HEK293 (cell line): ENCODE data around the gene JPH2.
A peak's percentile ranks its signal among the peaks of the same experiment; 100 is the strongest.

Experiments used
- CTCF ChIA-PET: fragments of 350-600 bp; formaldehyde crosslinking; extraction: SDS; loops from one replicate; lab custom pipeline; 2021; ENCODE audit warnings: antibody characterized with exemption; lab: Yijun Ruan, JAX
- POLR2A ChIA-PET: fragments of 300-600 bp; formaldehyde crosslinking; extraction: SDS; loops from one replicate; lab custom pipeline; 2020; ENCODE audit warnings: antibody characterized with exemption, inconsistent platforms; lab: Yijun Ruan, JAX
- H3K27ac ChIP-seq: fragments of 200-500 bp; sonication (Bioruptor generic); 2 replicates; pipeline ENCODE4 v1.5.1; 2014; ENCODE audit warnings: low read depth, low read length, control low read depth, inconsistent platforms; ENCODE audit errors: extremely low read depth
- H3K36me3 ChIP-seq, 2 experiments: fragments of 200-500 bp in 1 of 2; sonication (Bioruptor generic) in 1 of 2; 1 replicate in 1 of 2; 2 replicates in 1 of 2; pipeline ENCODE4 v1.5.1; 2014 to 2017; ENCODE audit warnings: inconsistent platforms in 2 of 2, low read length in 2 of 2; ENCODE audit not compliant: control insufficient read depth in 2 of 2, insufficient read depth in 1 of 2
- H3K4me1 ChIP-seq: fragments of 200-500 bp; sonication (Bioruptor generic); 2 replicates; pipeline ENCODE4 v1.5.1; 2014; ENCODE audit warnings: mild to moderate bottlenecking, low read length, inconsistent platforms; ENCODE audit not compliant: control insufficient read depth, insufficient read depth
- H3K4me3 ChIP-seq: 2 replicates; pipeline ENCODE4 v1.5.1; 2011; ENCODE audit warnings: low read depth, mild to moderate bottlenecking, control low read depth, low read length, moderate library complexity
- H3K9me3 ChIP-seq: fragments of 200-500 bp; sonication (Bioruptor generic); 2 replicates; pipeline ENCODE4 v1.5.1; 2014; ENCODE audit warnings: low read depth, low read length, inconsistent platforms; ENCODE audit not compliant: control insufficient read depth, insufficient read depth
- IKZF3 ChIP-seq: fragments of 450-650 bp; IDR thresholded peaks from 2 replicates; pipeline ENCODE4 v1.5.0; 2018; ENCODE audit warnings: missing biosample characterization, mild to moderate bottlenecking, missing genetic modification characterization, moderate library complexity
- KLF7 ChIP-seq: fragments of 450-650 bp; formaldehyde crosslinking; IDR thresholded peaks from 2 replicates; pipeline ENCODE4 v1.5.1; 2016; ENCODE audit warnings: missing biosample characterization, missing genetic modification characterization, borderline replicate concordance
- ZFP69B ChIP-seq: fragments of 450-650 bp; formaldehyde crosslinking; IDR thresholded peaks from 2 replicates; pipeline ENCODE4 v1.5.1; 2016; ENCODE audit warnings: missing biosample characterization, missing genetic modification characterization
- ZIC2 ChIP-seq: fragments of 450-650 bp; formaldehyde crosslinking; IDR thresholded peaks from 2 replicates; pipeline ENCODE4 v1.5.1; 2016; ENCODE audit warnings: missing biosample characterization, missing genetic modification characterization
- ZNF114 ChIP-seq: fragments of 450-650 bp; formaldehyde crosslinking; IDR thresholded peaks from 2 replicates; pipeline ENCODE4 v1.5.0; 2017; ENCODE audit warnings: missing biosample characterization, missing genetic modification characterization
- ZNF132 ChIP-seq: fragments of 450-650 bp; formaldehyde crosslinking; IDR thresholded peaks from 2 replicates; pipeline ENCODE4 v1.5.1; 2017; ENCODE audit warnings: missing biosample characterization, missing genetic modification characterization, borderline replicate concordance
- ZNF169 ChIP-seq: fragments of 450-650 bp; formaldehyde crosslinking; IDR thresholded peaks from 2 replicates; pipeline ENCODE4 v1.5.1; 2016; ENCODE audit warnings: missing biosample characterization, missing genetic modification characterization
- ZNF175 ChIP-seq: fragments of 450-650 bp; formaldehyde crosslinking; IDR thresholded peaks from 2 replicates; pipeline ENCODE4 v1.5.1; 2016; ENCODE audit warnings: missing biosample characterization, missing genetic modification characterization
- ZNF2 ChIP-seq: fragments of 450-650 bp; formaldehyde crosslinking; IDR thresholded peaks from 2 replicates; pipeline ENCODE4 v1.5.1; 2016; ENCODE audit warnings: missing biosample characterization, missing genetic modification characterization
- ZNF335 ChIP-seq: fragments of 450-650 bp; formaldehyde crosslinking; conservative IDR thresholded peaks from 2 replicates; pipeline ENCODE4 v1.5.1; 2016; ENCODE audit warnings: missing biosample characterization, missing genetic modification characterization
- ZNF366 ChIP-seq: fragments of 450-650 bp; formaldehyde crosslinking; conservative IDR thresholded peaks from 2 replicates; pipeline ENCODE4 v1.5.1; 2016; ENCODE audit warnings: missing biosample characterization, missing genetic modification characterization
- ZNF394 ChIP-seq: fragments of 450-650 bp; formaldehyde crosslinking; IDR thresholded peaks from 2 replicates; pipeline ENCODE4 v1.5.1; 2016; ENCODE audit warnings: missing biosample characterization, missing genetic modification characterization, mild to moderate bottlenecking, moderate library complexity, borderline replicate concordance
- ZNF514 ChIP-seq: fragments of 450-650 bp; formaldehyde crosslinking; IDR thresholded peaks from 2 replicates; pipeline ENCODE4 v1.5.1; 2016; ENCODE audit warnings: missing biosample characterization, missing genetic modification characterization
- ZNF530 ChIP-seq: fragments of 450-650 bp; formaldehyde crosslinking; IDR thresholded peaks from 2 replicates; pipeline ENCODE4 v1.5.1; 2016; ENCODE audit warnings: low read depth, missing biosample characterization, missing genetic modification characterization
- ZNF585B ChIP-seq: fragments of 450-650 bp; formaldehyde crosslinking; IDR thresholded peaks from 2 replicates; pipeline ENCODE4 v1.5.1; 2016; ENCODE audit warnings: missing biosample characterization, missing genetic modification characterization
- ZNF624 ChIP-seq: fragments of 450-650 bp; formaldehyde crosslinking; IDR thresholded peaks from 2 replicates; pipeline ENCODE4 v1.5.1; 2017; ENCODE audit warnings: missing biosample characterization, missing genetic modification characterization
- ZNF626 ChIP-seq: fragments of 450-650 bp; sonication (Bioruptor Pico); formaldehyde crosslinking; IDR thresholded peaks from 2 replicates; pipeline ENCODE4 v1.5.1; 2018; ENCODE audit warnings: missing biosample characterization, missing genetic modification characterization, inconsistent platforms
- ZNF629 ChIP-seq: fragments of 450-650 bp; formaldehyde crosslinking; IDR thresholded peaks from 2 replicates; pipeline ENCODE4 v1.5.1; 2017; ENCODE audit warnings: missing biosample characterization, missing genetic modification characterization
- ZNF843 ChIP-seq: fragments of 450-650 bp; formaldehyde crosslinking; IDR thresholded peaks from 2 replicates; pipeline ENCODE4 v1.5.1; 2016; ENCODE audit warnings: missing biosample characterization, missing genetic modification characterization
- TF ChIP-seq, protein P1 (sequence below): fragments of 450-650 bp; formaldehyde crosslinking; IDR thresholded peaks from 2 replicates; pipeline ENCODE4 v1.5.1; 2016; ENCODE audit warnings: missing biosample characterization, missing genetic modification characterization
- TF ChIP-seq, protein P2 (sequence below): fragments of 450-650 bp; IDR thresholded peaks from 2 replicates; pipeline ENCODE4 v1.5.1; 2018; ENCODE audit warnings: missing biosample characterization, missing genetic modification characterization
- TF ChIP-seq, protein P3 (sequence below): fragments of 450-650 bp; formaldehyde crosslinking; IDR thresholded peaks from 2 replicates; pipeline ENCODE4 v1.5.1; 2017; ENCODE audit warnings: missing biosample characterization, missing genetic modification characterization

The JPH2 gene

DNA sequence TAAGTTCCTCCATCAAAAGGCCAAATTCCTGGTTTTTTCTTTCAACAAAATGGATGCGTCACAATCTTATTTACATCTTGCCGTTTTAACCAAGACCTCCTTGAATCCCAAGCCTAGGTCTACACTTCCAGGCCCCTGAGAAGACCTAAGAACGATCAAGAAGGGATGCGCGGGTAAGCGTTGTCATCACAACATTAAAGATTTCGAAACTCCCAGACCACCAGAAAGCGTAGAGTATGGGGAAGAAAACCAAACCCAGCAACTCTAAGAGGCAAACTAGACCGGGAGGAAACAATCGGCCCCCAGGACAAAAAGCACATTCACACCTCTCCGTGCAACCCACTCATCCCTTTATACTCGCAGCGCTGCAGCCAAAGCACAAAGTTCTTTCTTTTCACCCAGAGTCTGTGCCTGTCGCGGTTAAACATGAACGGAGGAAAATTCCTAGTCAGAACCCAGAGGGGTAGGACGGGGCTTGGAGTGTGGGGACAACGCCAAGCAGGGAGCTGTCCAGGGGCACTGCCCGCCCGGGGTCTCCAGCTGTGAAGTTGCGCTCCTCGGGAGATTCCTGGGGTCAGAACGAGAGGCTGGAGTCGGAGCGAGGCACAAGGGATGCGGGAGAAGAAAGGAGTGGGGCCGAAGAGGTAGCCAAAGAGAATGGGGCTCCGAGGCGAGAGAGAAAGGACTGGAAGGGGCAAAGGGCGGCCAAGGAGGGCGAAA is 22.9 kb upstream of the JPH2 start:
- Histone ChIP-seq H3K4me1 (peaks cover 22% of the 10 kb centered on the region), H3K4me3 (peak overlapping the region; percentile 70), H3K9me3 (no peaks in the 10 kb centered on the region), H3K27ac (peak overlapping the region; percentile 79), H3K36me3 (peaks cover 15 to 16% of the 10 kb centered on the region in 2 experiments)
- CTCF ChIA-PET, result interaction anchor here (0.7 to 2.9 kb wide), 4 partner anchors 19 to 103 kb away, joined by 3 to 11 read pairs (median 6); no protein-coding TSS in a partner anchor
- TF ChIP-seq ZNF335 (tag by site-specific recombination) (peak; percentile 94), ZFP69B (tag by site-specific recombination) (no peak), ZNF2 (no peak), KLF7 (tag by site-specific recombination) (peak; percentile 26; the same call in 1 of the 2 replicates), ZIC2 (tag by site-specific recombination) (peak; percentile 87), ZNF169 (tag by site-specific recombination) (no peak), IKZF3 (tag by site-specific recombination) (peak; percentile 11; the same call in 1 of the 2 replicates), ZNF366 (tag by site-specific recombination) (peak; percentile 79), ZNF175 (no peak)
- TF ChIP-seq, protein P1, sequence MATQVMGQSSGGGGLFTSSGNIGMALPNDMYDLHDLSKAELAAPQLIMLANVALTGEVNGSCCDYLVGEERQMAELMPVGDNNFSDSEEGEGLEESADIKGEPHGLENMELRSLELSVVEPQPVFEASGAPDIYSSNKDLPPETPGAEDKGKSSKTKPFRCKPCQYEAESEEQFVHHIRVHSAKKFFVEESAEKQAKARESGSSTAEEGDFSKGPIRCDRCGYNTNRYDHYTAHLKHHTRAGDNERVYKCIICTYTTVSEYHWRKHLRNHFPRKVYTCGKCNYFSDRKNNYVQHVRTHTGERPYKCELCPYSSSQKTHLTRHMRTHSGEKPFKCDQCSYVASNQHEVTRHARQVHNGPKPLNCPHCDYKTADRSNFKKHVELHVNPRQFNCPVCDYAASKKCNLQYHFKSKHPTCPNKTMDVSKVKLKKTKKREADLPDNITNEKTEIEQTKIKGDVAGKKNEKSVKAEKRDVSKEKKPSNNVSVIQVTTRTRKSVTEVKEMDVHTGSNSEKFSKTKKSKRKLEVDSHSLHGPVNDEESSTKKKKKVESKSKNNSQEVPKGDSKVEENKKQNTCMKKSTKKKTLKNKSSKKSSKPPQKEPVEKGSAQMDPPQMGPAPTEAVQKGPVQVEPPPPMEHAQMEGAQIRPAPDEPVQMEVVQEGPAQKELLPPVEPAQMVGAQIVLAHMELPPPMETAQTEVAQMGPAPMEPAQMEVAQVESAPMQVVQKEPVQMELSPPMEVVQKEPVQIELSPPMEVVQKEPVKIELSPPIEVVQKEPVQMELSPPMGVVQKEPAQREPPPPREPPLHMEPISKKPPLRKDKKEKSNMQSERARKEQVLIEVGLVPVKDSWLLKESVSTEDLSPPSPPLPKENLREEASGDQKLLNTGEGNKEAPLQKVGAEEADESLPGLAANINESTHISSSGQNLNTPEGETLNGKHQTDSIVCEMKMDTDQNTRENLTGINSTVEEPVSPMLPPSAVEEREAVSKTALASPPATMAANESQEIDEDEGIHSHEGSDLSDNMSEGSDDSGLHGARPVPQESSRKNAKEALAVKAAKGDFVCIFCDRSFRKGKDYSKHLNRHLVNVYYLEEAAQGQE (tag by site-specific recombination), result peak; percentile 99
- POLR2A ChIA-PET, result interaction anchor here (0.5 to 1.3 kb wide), 4 partner anchors 43 to 101 kb away, joined by 3 to 4 read pairs (median 3); partner anchors contain the start of gene FITM2

DNA sequence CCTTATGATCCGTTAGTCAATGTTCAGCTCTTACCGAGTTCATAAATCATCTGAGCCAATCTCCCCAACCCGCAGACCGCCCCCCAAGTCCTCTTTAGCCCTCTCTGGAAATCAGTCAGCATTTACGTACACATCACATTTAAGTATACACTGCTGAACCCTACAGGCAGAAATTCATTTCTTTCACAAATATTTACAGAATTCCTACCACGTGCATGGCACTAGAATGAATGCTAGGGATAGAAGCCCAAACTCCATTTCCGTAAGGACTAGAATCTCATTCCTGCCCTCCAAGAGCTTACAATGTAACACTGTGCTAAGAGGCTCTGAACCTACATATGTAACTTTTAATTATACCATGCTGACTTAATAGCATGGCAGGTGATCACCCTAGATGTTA is 21.8 kb upstream of the JPH2 start:
- Histone ChIP-seq H3K4me3 (peak overlapping the region; percentile 70), H3K9me3 (no peaks in the 10 kb centered on the region), H3K4me1 (peaks cover 22% of the 10 kb centered on the region), H3K27ac (no peak overlapping the region), H3K36me3 (peaks cover 21 to 23% of the 10 kb centered on the region in 2 experiments)
- TF ChIP-seq ZFP69B (tag by site-specific recombination) (no peak), ZNF114 (tag by site-specific recombination) (no peak), ZNF585B (no peak), ZNF394 (no peak), ZNF629 (tag by site-specific recombination) (no peak), ZNF514 (no peak), ZNF626 (tag by site-specific recombination) (no peak), ZNF624 (tag by site-specific recombination) (no peak), ZNF843 (tag by site-specific recombination) (no peak)
- POLR2A ChIA-PET, result interaction anchor here (0.9 kb wide), 1 partner anchor 13 kb away, joined by 3 read pairs; no protein-coding TSS in a partner anchor
- CTCF ChIA-PET, result interaction anchor here (0.7 to 2.9 kb wide), 5 partner anchors 9 to 390 kb away, joined by 3 to 11 read pairs (median 5); partner anchors contain the start of gene TTPAL

DNA sequence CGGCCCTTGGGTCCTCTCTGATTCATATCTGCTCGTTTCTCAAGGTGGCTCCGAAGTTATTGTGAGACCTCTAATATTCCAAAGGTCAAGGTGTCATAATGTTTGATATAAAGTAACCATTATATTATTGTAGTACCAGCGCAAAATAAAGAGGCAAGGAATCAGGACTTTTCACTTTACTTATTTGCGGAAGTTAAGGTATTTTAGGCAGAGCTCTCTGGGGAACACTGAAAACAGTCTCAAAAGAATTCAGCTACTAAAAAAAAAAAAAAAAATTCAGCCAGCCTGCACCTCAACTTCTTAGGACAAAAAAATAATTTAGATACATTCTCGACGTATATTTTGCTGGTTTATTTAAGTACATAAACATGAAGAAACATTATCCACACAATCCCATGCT is 21.2 kb upstream of the JPH2 start:
- H3K9me3 ChIP-seq, result no peaks in the 10 kb centered on the region
- H3K36me3 ChIP-seq, result peaks cover 23 to 25% of the 10 kb centered on the region in 2 experiments
- CTCF ChIA-PET, result interaction anchor here (0.7 to 2.9 kb wide), 4 partner anchors 9 to 391 kb away, joined by 3 to 11 read pairs (median 7); no protein-coding TSS in a partner anchor
- H3K4me3 ChIP-seq, result peak overlapping the region; percentile 70
- peak; percentile 55 for TF ChIP-seq ZNF335 (tag by site-specific recombination)
- TF ChIP-seq, protein P2, sequence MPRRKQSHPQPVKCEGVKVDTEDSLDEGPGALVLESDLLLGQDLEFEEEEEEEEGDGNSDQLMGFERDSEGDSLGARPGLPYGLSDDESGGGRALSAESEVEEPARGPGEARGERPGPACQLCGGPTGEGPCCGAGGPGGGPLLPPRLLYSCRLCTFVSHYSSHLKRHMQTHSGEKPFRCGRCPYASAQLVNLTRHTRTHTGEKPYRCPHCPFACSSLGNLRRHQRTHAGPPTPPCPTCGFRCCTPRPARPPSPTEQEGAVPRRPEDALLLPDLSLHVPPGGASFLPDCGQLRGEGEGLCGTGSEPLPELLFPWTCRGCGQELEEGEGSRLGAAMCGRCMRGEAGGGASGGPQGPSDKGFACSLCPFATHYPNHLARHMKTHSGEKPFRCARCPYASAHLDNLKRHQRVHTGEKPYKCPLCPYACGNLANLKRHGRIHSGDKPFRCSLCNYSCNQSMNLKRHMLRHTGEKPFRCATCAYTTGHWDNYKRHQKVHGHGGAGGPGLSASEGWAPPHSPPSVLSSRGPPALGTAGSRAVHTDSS (tag by site-specific recombination), result no peak
- TF ChIP-seq, protein P3, sequence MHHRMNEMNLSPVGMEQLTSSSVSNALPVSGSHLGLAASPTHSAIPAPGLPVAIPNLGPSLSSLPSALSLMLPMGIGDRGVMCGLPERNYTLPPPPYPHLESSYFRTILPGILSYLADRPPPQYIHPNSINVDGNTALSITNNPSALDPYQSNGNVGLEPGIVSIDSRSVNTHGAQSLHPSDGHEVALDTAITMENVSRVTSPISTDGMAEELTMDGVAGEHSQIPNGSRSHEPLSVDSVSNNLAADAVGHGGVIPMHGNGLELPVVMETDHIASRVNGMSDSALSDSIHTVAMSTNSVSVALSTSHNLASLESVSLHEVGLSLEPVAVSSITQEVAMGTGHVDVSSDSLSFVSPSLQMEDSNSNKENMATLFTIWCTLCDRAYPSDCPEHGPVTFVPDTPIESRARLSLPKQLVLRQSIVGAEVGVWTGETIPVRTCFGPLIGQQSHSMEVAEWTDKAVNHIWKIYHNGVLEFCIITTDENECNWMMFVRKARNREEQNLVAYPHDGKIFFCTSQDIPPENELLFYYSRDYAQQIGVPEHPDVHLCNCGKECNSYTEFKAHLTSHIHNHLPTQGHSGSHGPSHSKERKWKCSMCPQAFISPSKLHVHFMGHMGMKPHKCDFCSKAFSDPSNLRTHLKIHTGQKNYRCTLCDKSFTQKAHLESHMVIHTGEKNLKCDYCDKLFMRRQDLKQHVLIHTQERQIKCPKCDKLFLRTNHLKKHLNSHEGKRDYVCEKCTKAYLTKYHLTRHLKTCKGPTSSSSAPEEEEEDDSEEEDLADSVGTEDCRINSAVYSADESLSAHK (tag by site-specific recombination), result peak; percentile 44; the same call in 1 of the 2 replicates
- TF ChIP-seq ZNF530 (tag by site-specific recombination), result no peak
- TF ChIP-seq ZNF132, result no peak
- peaks cover 22% of the 10 kb centered on the region for H3K4me1 ChIP-seq
- H3K27ac ChIP-seq, result no peak overlapping the region
- POLR2A ChIA-PET, result interaction anchor here (0.6 to 0.9 kb wide), 4 partner anchors 13 to 857 kb away, joined by 3 to 5 read pairs (median 4); no protein-coding TSS in a partner anchor
